ENCODE data around the gene GRK5. TPM values are rescaled to one million over a fixed set of nuclear protein-coding genes. Genes with fewer than 3 reads are reported as not detected.

GRK5 gene
- total and polyA plus RNA-seq, 12 donors, result 9.3 to 96.4 (median 21.5) TPM

- WGBS, 4 donors, result 82 to 91% (median 89%) methylated on average over 6 to 10 of the region's 10 CpGs
- H3K4me3 ChIP-seq, result no peak overlapping the region
- DNase-seq, result no peak
- no peaks in the 10 kb centered on the region for H3K9me3 ChIP-seq (replicated peaks in 1 of 3)
- peak overlapping the region in 1 of 5 donors; percentile 31 for H3K27ac ChIP-seq
- H3K36me3 ChIP-seq (replicated peaks in 1 of 2), result no peaks in the 10 kb centered on the region
- no peaks in the 10 kb centered on the region for H3K27me3 ChIP-seq
- H3K4me1 ChIP-seq (replicated peaks in 1 of 2), result peaks cover 21 to 50% of the 10 kb centered on the region in 2 donors
- intact Hi-C loops (cut with DNase I), result no loop called here
- TF ChIP-seq POLR2A (IDR thresholded peaks at IDR 0.05) (no peak), CTCF (IDR thresholded peaks at IDR 0.05) (no peak)
Observed at GRCh38 chr10:119279441-119279840, 72.1 kb downstream of the GRK5 start.

- peak; percentile 91 to 96 (median 96) for DNase-seq
- TF ChIP-seq CTCF (IDR thresholded peaks at IDR 0.05) (no peak), POLR2A (IDR thresholded peaks at IDR 0.05) (no peak)
- intact Hi-C loops (cut with DNase I), result no loop called here
- Histone ChIP-seq H3K4me1 (replicated peaks in 1 of 2) (peaks cover 30 to 61% of the 10 kb centered on the region in 2 donors), H3K36me3 (replicated peaks in 1 of 2) (no peaks in the 10 kb centered on the region), H3K4me3 (no peak overlapping the region), H3K9me3 (replicated peaks in 1 of 3) (no peaks in the 10 kb centered on the region), H3K27me3 (no peaks in the 10 kb centered on the region), H3K27ac (peak overlapping the region in 3 of 5 donors; percentile 36 to 79 (median 37))
- 33 to 69% (median 39%) methylated on average over 3 to 13 of the region's 13 CpGs for WGBS, 4 donors
Observed at GRCh38 chr10:119281581-119282071, 74.3 kb downstream of the GRK5 start.

- 90 to 96% (median 94%) methylated on average over 4 to 9 of the region's 9 CpGs; no CpG with 5 or more reads in 1 of the 4 donors for WGBS, 4 donors
- intact Hi-C loops (cut with DNase I), result no loop called here
Observed at GRCh38 chr10:119282446-119282845, 75.1 kb downstream of the GRK5 start.

DNA sequence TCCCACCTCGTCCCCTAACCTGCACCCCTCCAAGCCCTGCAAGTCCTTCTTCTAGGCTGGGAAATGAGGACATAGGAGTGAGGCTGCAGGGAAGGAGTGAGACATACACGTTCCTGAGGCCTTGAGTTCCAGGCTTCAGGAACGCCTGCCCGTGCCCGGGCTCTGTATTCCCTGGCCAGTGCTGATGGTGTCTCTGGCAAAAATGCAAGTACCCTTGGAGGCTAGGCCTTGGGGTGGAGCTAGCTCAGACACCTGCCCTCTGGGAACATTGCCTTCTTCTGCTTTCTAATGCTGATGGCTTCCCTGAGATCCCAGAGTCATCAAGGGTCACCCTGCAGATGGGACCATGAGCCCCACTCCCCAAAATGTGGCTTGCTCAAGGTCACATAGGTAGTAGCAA lies 76.0 kb downstream of the GRK5 start:
- Histone ChIP-seq H3K27ac (peak overlapping the region in 2 of 5 donors; percentile 50 to 70), H3K36me3 (replicated peaks in 1 of 2) (no peaks in the 10 kb centered on the region), H3K9me3 (replicated peaks in 1 of 3) (no peaks in the 10 kb centered on the region), H3K27me3 (no peaks in the 10 kb centered on the region), H3K4me3 (no peak overlapping the region), H3K4me1 (replicated peaks in 1 of 2) (peaks cover 31 to 62% of the 10 kb centered on the region in 2 donors)
- TF ChIP-seq CTCF (IDR thresholded peaks at IDR 0.05) (no peak), POLR2A (IDR thresholded peaks at IDR 0.05) (no peak)
- intact Hi-C loops (cut with DNase I), result no loop called here
- DNase-seq, result peak in 6 of 7 donors; percentile 54 to 74 (median 70)
- WGBS, 4 donors, result 56 to 74% (median 64%) methylated on average over 5 of the region's 5 CpGs

More at GRCh38 chr10:119282446-119282845, 75.1 kb downstream of the GRK5 start:
- Histone ChIP-seq H3K27ac (peak overlapping the region in 2 of 5 donors; percentile 50 to 79), H3K4me3 (no peak overlapping the region), H3K9me3 (replicated peaks in 1 of 3) (no peaks in the 10 kb centered on the region), H3K4me1 (replicated peaks in 1 of 2) (peaks cover 30 to 61% of the 10 kb centered on the region in 2 donors), H3K36me3 (replicated peaks in 1 of 2) (no peaks in the 10 kb centered on the region), H3K27me3 (no peaks in the 10 kb centered on the region)
- no peak for TF ChIP-seq POLR2A (IDR thresholded peaks at IDR 0.05)
- no peak for TF ChIP-seq CTCF (IDR thresholded peaks at IDR 0.05)
- no peak for DNase-seq
